Stomach (tissue), 9 donors: ENCODE data around the gene HDHD3. TPM values are rescaled to one million over a fixed set of nuclear protein-coding genes. Genes with fewer than 3 reads are reported as not detected.

Experiments used
- DNase-seq, 2 donors: peaks; one replicate each; pipeline versions ENCODE4 v3.0.0 to v3.0.0-alpha.2; 2013 to 2019
- H3K27ac ChIP-seq, 5 donors: fragments of 200-600 bp in 4 of 5; sonication (generic) in 4 of 5; one replicate each; pipeline ENCODE4 v1.5.1; 2013 to 2019; ENCODE audit warnings: mild to moderate bottlenecking in 1 of 5, moderate library complexity in 1 of 5
- H3K27me3 ChIP-seq, 3 donors: fragments of 200-600 bp; sonication (generic); one replicate each; pipeline ENCODE4 v1.5.1; 2017 to 2019; ENCODE audit warnings: mixed run types in 1 of 3
- H3K36me3 ChIP-seq, 4 donors: fragments of 200-600 bp; sonication (generic); 1 replicate in 3 of 4; 2 replicates in 1 of 4; pipeline ENCODE4 v1.5.1; 2016 to 2019
- H3K4me1 ChIP-seq, 4 donors: fragments of 200-600 bp; sonication (generic); one replicate each; pipeline ENCODE4 v1.5.1; 2016 to 2019
- H3K4me3 ChIP-seq, 4 donors: fragments of 200-600 bp; sonication (generic) in 3 of 4; one replicate each; pipeline ENCODE4 v1.5.1; 2016 to 2019; ENCODE audit warnings: mild to moderate bottlenecking in 1 of 4
- H3K9me3 ChIP-seq, 4 donors: fragments of 200-600 bp; sonication (generic); one replicate each; pipeline ENCODE4 v1.5.1; 2016 to 2019
- CTCF ChIP-seq, 7 experiments: fragments of 450-650 bp in 4 of 7; fragments of 200-600 bp in 3 of 7; sonication (generic) in 3 of 7; IDR thresholded peaks; one replicate each; pipeline ENCODE4 v1.5.1; 2016 to 2019; ENCODE audit warnings: antibody characterized with exemption in 7 of 7, control low read depth in 2 of 7, mild to moderate bottlenecking in 1 of 7
- EP300 ChIP-seq: sonication (generic); formaldehyde crosslinking; IDR thresholded peaks from one replicate; pipeline ENCODE4 v1.6.1; 2017; ENCODE audit warnings: antibody characterized with exemption
- POLR2A ChIP-seq, 4 donors: fragments of 450-650 bp; IDR thresholded peaks; one replicate each; pipeline ENCODE4 v1.6.1; 2016; ENCODE audit warnings: antibody characterized with exemption in 4 of 4, control low read depth in 2 of 4, mild to moderate bottlenecking in 1 of 4, moderate library complexity in 1 of 4
- POLR2AphosphoS5 ChIP-seq, 3 donors: sonication (generic); formaldehyde crosslinking; IDR thresholded peaks; one replicate each; pipeline ENCODE4 v1.6.1; 2016; ENCODE audit warnings: antibody characterized with exemption in 3 of 3
- WGBS, 5 donors: extraction: QIAGEN DNeasy Blood & Tissue Kit in 3 of 5; methylation state at CpG; one replicate each; pipeline versions ENCODE4 v1.1.5 to v1.1.7; 2013 to 2018; 5-methylcytosine and 5-hydroxymethylcytosine counted together
- intact Hi-C: fragments of 100-400 bp; cut with DNase I; formaldehyde crosslinking; loops from one replicate; pipeline ENCODE4 v1.15.1; 2023; ENCODE audit warnings: low total_unique reads
- polyA plus RNA-seq, 3 donors: library from polyadenylated mRNA; stranded (reverse); fragments of 200-250 nt; gene quantifications; one replicate each; pipeline ENCODE4 v1.2.3, GENCODE V29; 2013
- total RNA-seq, 5 donors: library from RNA; depleted of rRNA; stranded (reverse); fragments of >200 nt; gene quantifications; one replicate each; pipeline versions ENCODE4 v1.1.0 to v1.2.3, GENCODE V29; 2014 to 2016
- donor health status: healthy with polysubstance abuse.
- donor health status: Bipolar disorder and iron deficiency.
- donor health status: healthy.

Gene HDHD3
- total and polyA plus RNA-seq, 8 donors = 41.3 to 120 (median 66.7) TPM

GRCh38 chr9:113352006-113352405, 24.8 kb downstream of the HDHD3 start:
- peaks cover 0 to 19% (median 0%) of the 10 kb centered on the region in 3 donors for H3K27me3 ChIP-seq
- DNase-seq = no peak
- peak overlapping the region in 2 of 5 donors; percentile 39 to 83 for H3K27ac ChIP-seq
- H3K9me3 ChIP-seq = no peaks in the 10 kb centered on the region
- no peak overlapping the region for H3K4me3 ChIP-seq
- intact Hi-C loops = no loop called here
- 63 to 81% (median 79%) methylated on average over 6 of the region's 6 CpGs for WGBS, 5 donors
- peaks cover 5 to 35% (median 27%) of the 10 kb centered on the region in 4 donors for H3K4me1 ChIP-seq
- no peak for TF ChIP-seq CTCF (IDR thresholded peaks at IDR 0.05)
- no peak for TF ChIP-seq POLR2A (IDR thresholded peaks at IDR 0.05)
- TF ChIP-seq POLR2AphosphoS5 (IDR thresholded peaks at IDR 0.05) = no peak
- TF ChIP-seq EP300 = no peak
- H3K36me3 ChIP-seq = peaks cover 0 to 12% (median 2%) of the 10 kb centered on the region in 4 donors

- H3K27ac ChIP-seq = peak overlapping the region in 4 of 5 donors; percentile 2 to 83 (median 76)
Observed at GRCh38 chr9:113350937-113351336, 25.8 kb downstream of the HDHD3 start.

GRCh38 chr9:113350107-113350661, 26.6 kb downstream of the HDHD3 start:
- H3K27ac ChIP-seq = peak overlapping the region; percentile 72 to 89 (median 80)
- intact Hi-C loops = no loop called here
- H3K36me3 ChIP-seq = peaks cover 0 to 5% (median under 1%) of the 10 kb centered on the region in 4 donors
- H3K9me3 ChIP-seq = no peaks in the 10 kb centered on the region
- 4 to 11% (median 8%) methylated on average over 14 of the region's 14 CpGs for WGBS, 5 donors
- H3K4me1 ChIP-seq = peaks cover 5 to 29% (median 25%) of the 10 kb centered on the region in 4 donors
- TF ChIP-seq POLR2A (IDR thresholded peaks at IDR 0.05) (no peak), EP300 (no peak), POLR2AphosphoS5 (IDR thresholded peaks at IDR 0.05) (no peak), CTCF (IDR thresholded peaks at IDR 0.05) (no peak)
- peak in 1 of 2 donors; percentile 57 for DNase-seq
- peak overlapping the region; percentile 61 to 73 (median 71) for H3K4me3 ChIP-seq
- peaks cover 0 to 19% (median 0%) of the 10 kb centered on the region in 3 donors for H3K27me3 ChIP-seq

More at GRCh38 chr9:113350937-113351336, 25.8 kb downstream of the HDHD3 start:
- Histone ChIP-seq H3K27me3 (peaks cover 0 to 19% (median 0%) of the 10 kb centered on the region in 3 donors), H3K4me1 (peaks cover 5 to 29% (median 25%) of the 10 kb centered on the region in 4 donors), H3K4me3 (peak overlapping the region in 1 of 4 donors; percentile 73), H3K9me3 (no peaks in the 10 kb centered on the region), H3K36me3 (peaks cover 0 to 11% (median 2%) of the 10 kb centered on the region in 4 donors)
- TF ChIP-seq CTCF (IDR thresholded peaks at IDR 0.05) = no peak
- no peak for TF ChIP-seq POLR2A (IDR thresholded peaks at IDR 0.05)
- TF ChIP-seq POLR2AphosphoS5 (IDR thresholded peaks at IDR 0.05) = no peak
- TF ChIP-seq EP300 = no peak
- WGBS, 5 donors = 50 to 61% (median 52%) methylated on average over 6 of the region's 6 CpGs
- intact Hi-C loops = no loop called here
- DNase-seq = peak in 1 of 2 donors; percentile 48

- intact Hi-C loops = loop anchor here (10.0 kb wide), 1 partner anchor 45 kb away; no protein-coding TSS in a partner anchor
- 1 to 7% (median 1%) methylated on average over 5 to 71 of the region's 71 CpGs for WGBS, 5 donors
- no peaks in the 10 kb centered on the region for H3K9me3 ChIP-seq
- peaks cover 5 to 30% (median 25%) of the 10 kb centered on the region in 4 donors for H3K4me1 ChIP-seq
- H3K27ac ChIP-seq = peak within 1 kb of the TSS; percentile 72 to 89 (median 80)
- H3K36me3 ChIP-seq = no peaks in the 10 kb centered on the region
- TF ChIP-seq EP300 (no peak), POLR2AphosphoS5 (IDR thresholded peaks at IDR 0.05) (no peak), CTCF (IDR thresholded peaks at IDR 0.05) (no peak), POLR2A (IDR thresholded peaks at IDR 0.05) (no peak)
- H3K4me3 ChIP-seq = peak within 1 kb of the TSS; percentile 61 to 73 (median 71)
- peak; percentile 66 to 81 for DNase-seq
- peaks cover 0 to 19% (median 0%) of the 10 kb centered on the region in 3 donors for H3K27me3 ChIP-seq
Observed at GRCh38 chr9:113349445-113350094, 27.2 kb downstream of the HDHD3 start, which contains the start of gene BSPRY. BSPRY (plus strand) TSS chr9:113349541; CDS start chr9:113349580, 39 bp downstream.
